ENCODE data around the gene HIVEP1.
"Not testable (repeated sequence)": the region's sequence is repeated elsewhere in the genome, so short reads cannot be mapped to it uniquely, and the experiment has no call there.

The HIVEP1 gene

GRCh38 chr6:12150812-12151432, 138.8 kb downstream of the HIVEP1 start:
- in situ Hi-C loops (cut with HindIII; ENCODE audit: low sequenced_read_pairs): no loop called here

GRCh38 chr6:12151433-12151820, 139.3 kb downstream of the HIVEP1 start:
- in situ Hi-C loops (cut with HindIII; ENCODE audit: low sequenced_read_pairs): no loop called here

- in situ Hi-C loops (cut with HindIII; ENCODE audit: low sequenced_read_pairs): no loop called here
Observed at GRCh38 chr6:12152023-12152970, 140.2 kb downstream of the HIVEP1 start.

- in situ Hi-C loops (cut with HindIII; ENCODE audit: low sequenced_read_pairs): not testable (repeated sequence)
Observed at GRCh38 chr6:12155769-12156168, 143.7 kb downstream of the HIVEP1 start.

GRCh38 chr6:12158686-12159415, 146.7 kb downstream of the HIVEP1 start:
- in situ Hi-C loops (cut with HindIII; ENCODE audit: low sequenced_read_pairs): no loop called here

GRCh38 chr6:12160326-12160725, 148.2 kb downstream of the HIVEP1 start:
- in situ Hi-C loops (cut with HindIII; ENCODE audit: low sequenced_read_pairs): no loop called here

- in situ Hi-C loops (cut with HindIII; ENCODE audit: low sequenced_read_pairs): no loop called here
Observed at GRCh38 chr6:12162213-12162612, 150.1 kb downstream of the HIVEP1 start.

GRCh38 chr6:12163149-12163548, 151.0 kb downstream of the HIVEP1 start:
- in situ Hi-C loops (cut with HindIII; ENCODE audit: low sequenced_read_pairs): no loop called here

GRCh38 chr6:12163744-12164507, 151.8 kb downstream of the HIVEP1 start:
- in situ Hi-C loops (cut with HindIII; ENCODE audit: low sequenced_read_pairs): no loop called here

GRCh38 chr6:12164508-12164770, 152.3 kb downstream of the HIVEP1 start:
- in situ Hi-C loops (cut with HindIII; ENCODE audit: low sequenced_read_pairs): no loop called here

- in situ Hi-C loops (cut with HindIII; ENCODE audit: low sequenced_read_pairs): no loop called here
Observed at GRCh38 chr6:12165297-12165696, 153.2 kb downstream of the HIVEP1 start.

- in situ Hi-C loops (cut with HindIII; ENCODE audit: low sequenced_read_pairs): no loop called here
Observed at GRCh38 chr6:12165722-12166280, 153.7 kb downstream of the HIVEP1 start.

- in situ Hi-C loops (cut with HindIII; ENCODE audit: low sequenced_read_pairs): no loop called here
Observed at GRCh38 chr6:12169377-12169776, 157.3 kb downstream of the HIVEP1 start.

- in situ Hi-C loops (cut with HindIII; ENCODE audit: low sequenced_read_pairs): no loop called here
Observed at GRCh38 chr6:12170351-12171092, 158.4 kb downstream of the HIVEP1 start.

GRCh38 chr6:12171717-12172116, 159.6 kb downstream of the HIVEP1 start:
- in situ Hi-C loops (cut with HindIII; ENCODE audit: low sequenced_read_pairs): no loop called here

- in situ Hi-C loops (cut with HindIII; ENCODE audit: low sequenced_read_pairs): no loop called here
Observed at GRCh38 chr6:12172572-12172971, 160.5 kb downstream of the HIVEP1 start.

- in situ Hi-C loops (cut with HindIII; ENCODE audit: low sequenced_read_pairs): no loop called here
Observed at GRCh38 chr6:12173181-12173580, 161.1 kb downstream of the HIVEP1 start.

GRCh38 chr6:12173661-12174060, 161.5 kb downstream of the HIVEP1 start:
- in situ Hi-C loops (cut with HindIII; ENCODE audit: low sequenced_read_pairs): no loop called here

- in situ Hi-C loops (cut with HindIII; ENCODE audit: low sequenced_read_pairs): no loop called here
Observed at GRCh38 chr6:12174878-12175277, 162.8 kb downstream of the HIVEP1 start.

- in situ Hi-C loops (cut with HindIII; ENCODE audit: low sequenced_read_pairs): no loop called here
Observed at GRCh38 chr6:12175626-12176025, 163.5 kb downstream of the HIVEP1 start.
